ENCODE results near the gene DLGAP1.

DLGAP1 gene

DNA sequence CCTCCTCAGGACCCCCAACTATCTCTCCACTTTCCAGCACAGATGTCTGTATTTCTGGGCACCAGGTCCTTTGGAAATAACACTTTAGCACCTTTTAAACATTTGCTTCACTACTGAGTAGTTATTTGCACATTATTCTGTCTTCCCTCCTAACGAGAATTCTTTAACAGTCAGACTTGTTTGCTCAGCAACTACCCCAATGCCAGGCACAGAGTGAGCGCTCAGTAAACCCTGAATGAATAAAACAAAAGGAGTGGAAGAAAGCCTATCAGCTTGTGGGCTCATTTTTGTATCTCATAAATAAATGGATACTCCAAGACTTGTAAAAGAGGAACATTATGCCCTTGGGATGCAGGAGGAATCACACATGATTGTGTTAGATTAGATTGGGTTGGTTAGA is 554.8 kb downstream of the DLGAP1 start:
- Histone ChIP-seq H3K4me1 (no peaks in the 10 kb centered on the region), H3K4me3 (ENCODE audit: low read depth, low read length) (no peak overlapping the region), H3K9me3 (no peaks in the 10 kb centered on the region), H3K36me3 (no peaks in the 10 kb centered on the region), H3K27me3 (no peaks in the 10 kb centered on the region)
- no peak for DNase-seq
- TF ChIP-seq, protein P1, sequence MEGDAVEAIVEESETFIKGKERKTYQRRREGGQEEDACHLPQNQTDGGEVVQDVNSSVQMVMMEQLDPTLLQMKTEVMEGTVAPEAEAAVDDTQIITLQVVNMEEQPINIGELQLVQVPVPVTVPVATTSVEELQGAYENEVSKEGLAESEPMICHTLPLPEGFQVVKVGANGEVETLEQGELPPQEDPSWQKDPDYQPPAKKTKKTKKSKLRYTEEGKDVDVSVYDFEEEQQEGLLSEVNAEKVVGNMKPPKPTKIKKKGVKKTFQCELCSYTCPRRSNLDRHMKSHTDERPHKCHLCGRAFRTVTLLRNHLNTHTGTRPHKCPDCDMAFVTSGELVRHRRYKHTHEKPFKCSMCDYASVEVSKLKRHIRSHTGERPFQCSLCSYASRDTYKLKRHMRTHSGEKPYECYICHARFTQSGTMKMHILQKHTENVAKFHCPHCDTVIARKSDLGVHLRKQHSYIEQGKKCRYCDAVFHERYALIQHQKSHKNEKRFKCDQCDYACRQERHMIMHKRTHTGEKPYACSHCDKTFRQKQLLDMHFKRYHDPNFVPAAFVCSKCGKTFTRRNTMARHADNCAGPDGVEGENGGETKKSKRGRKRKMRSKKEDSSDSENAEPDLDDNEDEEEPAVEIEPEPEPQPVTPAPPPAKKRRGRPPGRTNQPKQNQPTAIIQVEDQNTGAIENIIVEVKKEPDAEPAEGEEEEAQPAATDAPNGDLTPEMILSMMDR (IDR thresholded peaks at IDR 0.05; ENCODE audit: low read depth, low read length), result no peak

DNA sequence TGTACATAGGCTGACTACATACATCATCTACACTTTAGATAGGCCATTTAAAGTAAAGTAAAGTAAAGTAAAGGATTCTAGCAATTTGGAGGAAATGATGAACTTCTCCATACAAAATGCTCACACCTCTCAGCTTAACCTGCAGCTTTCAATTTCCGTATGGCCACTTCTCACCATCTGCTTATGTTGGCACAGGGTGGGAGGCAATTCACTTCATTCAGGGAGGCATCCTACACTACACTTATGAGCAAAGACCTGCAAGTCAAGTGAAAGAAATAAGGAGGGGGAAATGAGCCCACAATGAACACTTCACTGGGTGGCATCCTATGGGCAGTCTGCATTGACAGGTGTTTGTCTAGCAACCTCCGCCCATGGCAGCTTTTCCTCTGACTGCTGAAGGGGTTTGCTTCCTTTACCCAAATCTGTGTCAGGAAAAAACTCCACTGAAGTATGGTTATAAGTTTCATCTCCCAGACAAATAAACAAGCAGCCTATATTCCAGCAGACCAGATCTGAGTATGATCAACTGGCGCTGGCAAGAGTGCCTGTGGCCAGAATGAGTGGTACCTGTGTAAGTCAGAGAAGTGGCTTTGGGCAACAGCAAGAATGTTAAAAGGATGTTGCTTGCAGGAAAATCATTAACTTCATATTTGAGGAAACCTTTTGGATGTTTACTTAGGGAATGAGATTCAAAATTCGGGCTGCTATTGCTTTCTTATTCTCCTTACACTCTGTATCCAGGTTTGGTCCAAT is 556.1 kb downstream of the DLGAP1 start:
- Histone ChIP-seq H3K36me3 (no peaks in the 10 kb centered on the region), H3K27me3 (no peaks in the 10 kb centered on the region), H3K4me3 (ENCODE audit: low read depth, low read length) (no peak overlapping the region), H3K9me3 (no peaks in the 10 kb centered on the region), H3K4me1 (no peaks in the 10 kb centered on the region)
- no peak for DNase-seq
- TF ChIP-seq, protein P1 (IDR thresholded peaks at IDR 0.05; ENCODE audit: low read depth, low read length), result no peak

DNA sequence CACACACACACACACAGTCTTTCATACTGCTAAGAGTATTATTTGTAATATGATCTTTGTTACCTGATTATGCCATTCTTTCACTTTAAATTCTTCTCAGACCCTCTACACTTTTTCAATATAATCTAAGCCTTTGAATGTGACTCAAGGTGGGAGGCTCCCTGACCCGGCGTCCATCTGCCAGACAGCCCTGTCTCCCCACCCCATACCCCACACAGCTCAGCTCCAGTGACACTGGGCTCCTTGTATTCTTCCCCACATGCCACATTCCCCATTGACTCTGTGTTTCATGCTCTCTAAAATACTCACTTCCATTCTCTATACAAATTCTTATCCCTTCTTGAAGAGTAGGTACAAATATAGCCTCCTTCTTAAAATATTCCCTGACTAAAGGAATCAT is 563.0 kb downstream of the DLGAP1 start:
- Histone ChIP-seq H3K4me3 (ENCODE audit: low read depth, low read length) (no peak overlapping the region), H3K27me3 (no peaks in the 10 kb centered on the region), H3K36me3 (no peaks in the 10 kb centered on the region), H3K9me3 (no peaks in the 10 kb centered on the region), H3K4me1 (no peaks in the 10 kb centered on the region)
- TF ChIP-seq, protein P1 (IDR thresholded peaks at IDR 0.05; ENCODE audit: low read depth, low read length), result no peak
- no peak for DNase-seq

DNA sequence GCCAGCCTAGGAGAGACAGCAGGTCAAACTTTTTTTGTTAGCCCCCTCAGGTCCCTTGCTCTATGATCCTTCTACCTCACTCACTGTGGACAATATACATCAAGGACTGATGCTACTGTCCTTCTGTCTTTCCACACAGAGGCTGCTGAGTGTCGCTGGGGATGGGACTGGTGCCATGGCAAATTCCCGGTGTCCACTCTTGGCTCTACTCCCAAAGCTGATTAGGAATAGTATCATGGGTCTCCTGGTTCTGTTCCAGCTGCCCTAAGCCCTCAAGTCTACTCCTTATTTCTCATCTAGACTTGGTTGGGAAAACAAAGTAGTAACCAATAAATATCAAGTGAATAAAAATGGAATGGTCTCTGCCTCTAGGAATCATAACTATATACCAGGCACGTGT is 563.9 kb downstream of the DLGAP1 start:
- no peaks in the 10 kb centered on the region for H3K4me1 ChIP-seq
- TF ChIP-seq, protein P1 (IDR thresholded peaks at IDR 0.05; ENCODE audit: low read depth, low read length), result no peak
- no peak for DNase-seq
- no peaks in the 10 kb centered on the region for H3K27me3 ChIP-seq
- no peaks in the 10 kb centered on the region for H3K36me3 ChIP-seq
- H3K9me3 ChIP-seq, result no peaks in the 10 kb centered on the region
- no peak overlapping the region for H3K4me3 ChIP-seq (ENCODE audit: low read depth, low read length)

DNA sequence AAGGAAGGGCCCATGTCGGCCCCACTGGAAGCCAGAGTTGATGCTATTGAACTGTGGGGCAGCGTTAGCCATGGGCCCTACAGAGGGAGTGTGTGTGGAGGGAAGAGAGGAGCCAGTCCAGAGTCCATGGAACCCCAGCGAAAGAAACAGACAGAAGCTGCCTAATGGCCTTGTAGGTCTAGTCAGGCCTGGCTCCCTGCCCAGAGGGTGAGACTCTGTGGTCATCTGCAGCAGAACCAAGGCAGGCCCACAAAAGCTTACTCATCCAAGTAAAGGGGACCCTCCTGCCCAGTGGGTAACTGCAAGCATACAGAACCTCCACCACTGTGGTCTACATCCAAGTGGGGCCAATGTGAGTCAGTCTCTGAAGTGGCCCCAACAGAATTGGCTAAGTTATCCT is 565.3 kb downstream of the DLGAP1 start:
- DNase-seq, result no peak
- Histone ChIP-seq H3K4me3 (ENCODE audit: low read depth, low read length) (no peak overlapping the region), H3K36me3 (no peaks in the 10 kb centered on the region), H3K4me1 (no peaks in the 10 kb centered on the region), H3K27me3 (no peaks in the 10 kb centered on the region), H3K9me3 (no peaks in the 10 kb centered on the region)
- TF ChIP-seq, protein P1 (IDR thresholded peaks at IDR 0.05; ENCODE audit: low read depth, low read length), result no peak

DNA sequence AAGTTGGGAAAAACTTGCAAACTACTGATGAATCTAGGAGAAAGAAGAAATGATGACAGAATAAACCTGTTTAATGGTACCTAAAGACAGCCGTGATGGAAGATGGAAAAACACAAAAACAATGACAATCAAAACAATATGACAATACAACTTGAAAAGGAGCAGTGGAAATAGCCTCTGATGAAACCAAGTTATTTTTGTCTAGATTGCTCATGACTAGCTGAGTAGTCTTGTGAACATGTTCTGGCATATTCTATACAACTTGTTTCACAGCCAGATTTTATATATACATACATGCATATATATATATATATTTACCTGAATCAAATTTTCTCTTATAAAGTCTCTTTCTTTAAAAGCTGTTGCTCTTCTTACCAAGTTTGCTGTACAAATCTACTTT is 566.0 kb downstream of the DLGAP1 start:
- no peaks in the 10 kb centered on the region for H3K9me3 ChIP-seq
- TF ChIP-seq, protein P1 (IDR thresholded peaks at IDR 0.05; ENCODE audit: low read depth, low read length), result no peak
- no peaks in the 10 kb centered on the region for H3K27me3 ChIP-seq
- H3K4me3 ChIP-seq (ENCODE audit: low read depth, low read length), result no peak overlapping the region
- no peak for DNase-seq
- H3K36me3 ChIP-seq, result no peaks in the 10 kb centered on the region
- H3K4me1 ChIP-seq, result no peaks in the 10 kb centered on the region
